Stimulated activated memory B cell treated with anti-CD40 and anti-IgM and Interleukin-4, amounts not matched to agents 10 μg/mL and 1 μg/mL and 100 μg/mL, for 72 hours (primary cell): ENCODE data around the gene HADH.

Source experiments
- ATAC-seq: fragments of 150-1000 bp; cut with Tn5 transposase; 2 replicates; pipeline ENCODE4 v1.10.0; 2021
- H3K27ac Mint-ChIP-seq: one replicate; pipeline ENCODE4 v1.8.0; 2022; ENCODE audit warnings: mild to moderate bottlenecking, mixed read lengths
- H3K27me3 Mint-ChIP-seq: one replicate; pipeline ENCODE4 v1.8.0; 2022; ENCODE audit warnings: mixed read lengths
- H3K36me3 Mint-ChIP-seq: one replicate; pipeline ENCODE4 v1.8.0; 2022; ENCODE audit warnings: mixed read lengths
- H3K4me1 Mint-ChIP-seq: one replicate; pipeline ENCODE4 v1.8.0; 2022; ENCODE audit warnings: mixed read lengths
- H3K4me3 Mint-ChIP-seq: one replicate; pipeline ENCODE4 v1.8.0; 2022; ENCODE audit warnings: mild to moderate bottlenecking, moderate library complexity, mixed read lengths
- H3K9me3 Mint-ChIP-seq: one replicate; pipeline ENCODE4 v1.8.0; 2022; ENCODE audit warnings: mixed read lengths

The HADH gene

GRCh38 chr4:108054025-108054638 lies 64.4 kb downstream of the HADH start:
- Mint-ChIP-seq H3K27ac (no peak overlapping the region), H3K9me3 (no peaks in the 10 kb centered on the region), H3K27me3 (no peaks in the 10 kb centered on the region), H3K4me3 (no peak overlapping the region), H3K4me1 (peaks cover 5% of the 10 kb centered on the region), H3K36me3 (no peaks in the 10 kb centered on the region)
- no peak for ATAC-seq

- Mint-ChIP-seq H3K9me3 (no peaks in the 10 kb centered on the region), H3K27me3 (peaks cover 5% of the 10 kb centered on the region), H3K36me3 (no peaks in the 10 kb centered on the region), H3K4me1 (no peaks in the 10 kb centered on the region), H3K4me3 (no peak overlapping the region), H3K27ac (no peak overlapping the region)
- ATAC-seq, result no peak
These were observed 66.1 kb downstream of the HADH start for GRCh38 chr4:108055787-108056186.

GRCh38 chr4:108056418-108056817 lies 66.7 kb downstream of the HADH start:
- H3K36me3 Mint-ChIP-seq, result no peaks in the 10 kb centered on the region
- ATAC-seq, result no peak
- no peak overlapping the region for H3K4me3 Mint-ChIP-seq
- H3K27me3 Mint-ChIP-seq, result peaks cover 9% of the 10 kb centered on the region
- no peak overlapping the region for H3K27ac Mint-ChIP-seq
- no peaks in the 10 kb centered on the region for H3K4me1 Mint-ChIP-seq
- no peaks in the 10 kb centered on the region for H3K9me3 Mint-ChIP-seq

GRCh38 chr4:108058685-108059440 lies 69.2 kb downstream of the HADH start:
- no peaks in the 10 kb centered on the region for H3K4me1 Mint-ChIP-seq
- ATAC-seq, result no peak
- H3K27me3 Mint-ChIP-seq, result peaks cover 22% of the 10 kb centered on the region
- H3K36me3 Mint-ChIP-seq, result no peaks in the 10 kb centered on the region
- H3K27ac Mint-ChIP-seq, result no peak overlapping the region
- H3K4me3 Mint-ChIP-seq, result no peak overlapping the region
- H3K9me3 Mint-ChIP-seq, result no peaks in the 10 kb centered on the region

DNA sequence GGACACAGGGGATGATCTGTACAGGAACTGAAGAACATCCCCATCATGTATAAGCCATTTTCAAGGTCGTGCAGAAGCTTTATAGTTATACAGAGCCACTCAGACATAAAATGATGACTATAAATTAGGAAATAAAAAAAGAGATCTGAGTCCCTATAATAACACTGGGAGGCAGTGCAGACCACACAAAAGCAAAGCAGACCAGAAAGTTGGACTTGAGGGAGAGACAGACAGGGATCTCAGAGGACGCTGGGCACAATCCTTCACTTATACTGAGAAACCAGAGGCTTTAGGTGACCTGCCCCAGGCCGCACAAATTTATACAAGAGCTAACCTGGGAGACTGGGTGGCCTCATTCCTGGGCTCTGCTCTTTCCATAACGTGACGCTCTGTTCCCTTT lies 70.5 kb downstream of the HADH start:
- Mint-ChIP-seq H3K27me3 (peaks cover 22% of the 10 kb centered on the region), H3K4me1 (no peaks in the 10 kb centered on the region), H3K9me3 (no peaks in the 10 kb centered on the region), H3K27ac (no peak overlapping the region), H3K36me3 (no peaks in the 10 kb centered on the region), H3K4me3 (no peak overlapping the region)
- ATAC-seq, result no peak

DNA sequence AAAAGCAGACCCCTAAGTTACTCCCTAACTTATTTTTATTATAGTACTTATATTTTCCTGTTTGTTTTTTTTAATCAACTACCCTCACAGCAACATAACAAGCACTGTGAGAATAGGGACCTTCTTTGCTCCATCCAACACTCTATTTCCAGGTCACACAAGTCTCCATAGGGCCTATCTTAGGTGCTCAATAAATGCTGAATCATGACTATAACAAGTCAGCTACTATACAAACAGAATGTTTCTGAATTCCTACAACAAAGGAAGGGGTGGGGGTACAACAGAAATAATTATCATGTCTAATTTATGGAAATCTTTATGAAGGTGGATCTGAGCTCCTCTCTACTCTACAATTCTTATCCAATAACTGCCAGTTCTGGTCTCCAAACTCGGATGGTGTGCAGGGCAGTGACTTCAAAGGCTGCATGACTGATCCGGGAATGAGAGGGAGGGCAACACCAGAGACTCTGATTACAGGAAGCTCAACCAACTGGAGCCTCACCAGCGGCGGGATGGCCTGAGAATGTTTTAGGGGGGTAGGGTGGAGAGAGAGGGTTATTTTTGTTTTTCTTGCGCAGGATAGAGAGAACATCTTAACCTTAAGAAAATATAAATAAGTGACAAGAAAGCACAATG lies 71.1 kb downstream of the HADH start:
- Mint-ChIP-seq H3K4me1 (no peaks in the 10 kb centered on the region), H3K27ac (no peak overlapping the region), H3K4me3 (no peak overlapping the region), H3K9me3 (no peaks in the 10 kb centered on the region), H3K36me3 (no peaks in the 10 kb centered on the region), H3K27me3 (peaks cover 22% of the 10 kb centered on the region)
- ATAC-seq, result no peak

GRCh38 chr4:108068442-108068841 lies 78.8 kb downstream of the HADH start:
- H3K4me1 Mint-ChIP-seq, result no peaks in the 10 kb centered on the region

GRCh38 chr4:108070775-108071174 lies 81.1 kb downstream of the HADH start:
- Mint-ChIP-seq H3K27me3 (peaks cover 8% of the 10 kb centered on the region), H3K9me3 (no peaks in the 10 kb centered on the region), H3K4me3 (no peak overlapping the region), H3K27ac (no peak overlapping the region), H3K4me1 (no peaks in the 10 kb centered on the region), H3K36me3 (no peaks in the 10 kb centered on the region)
- no peak for ATAC-seq

More at GRCh38 chr4:108068442-108068841, 78.8 kb downstream of the HADH start:
- ATAC-seq, result no peak
- H3K4me3 Mint-ChIP-seq, result no peak overlapping the region
- peaks cover 8% of the 10 kb centered on the region for H3K27me3 Mint-ChIP-seq
- H3K36me3 Mint-ChIP-seq, result no peaks in the 10 kb centered on the region
- no peak overlapping the region for H3K27ac Mint-ChIP-seq
- no peaks in the 10 kb centered on the region for H3K9me3 Mint-ChIP-seq

GRCh38 chr4:108072300-108072699 lies 82.6 kb downstream of the HADH start:
- H3K9me3 Mint-ChIP-seq, result no peaks in the 10 kb centered on the region
- H3K4me3 Mint-ChIP-seq, result no peak overlapping the region
- no peaks in the 10 kb centered on the region for H3K27me3 Mint-ChIP-seq
- no peaks in the 10 kb centered on the region for H3K4me1 Mint-ChIP-seq
- no peaks in the 10 kb centered on the region for H3K36me3 Mint-ChIP-seq
- no peak for ATAC-seq
- H3K27ac Mint-ChIP-seq, result no peak overlapping the region

DNA sequence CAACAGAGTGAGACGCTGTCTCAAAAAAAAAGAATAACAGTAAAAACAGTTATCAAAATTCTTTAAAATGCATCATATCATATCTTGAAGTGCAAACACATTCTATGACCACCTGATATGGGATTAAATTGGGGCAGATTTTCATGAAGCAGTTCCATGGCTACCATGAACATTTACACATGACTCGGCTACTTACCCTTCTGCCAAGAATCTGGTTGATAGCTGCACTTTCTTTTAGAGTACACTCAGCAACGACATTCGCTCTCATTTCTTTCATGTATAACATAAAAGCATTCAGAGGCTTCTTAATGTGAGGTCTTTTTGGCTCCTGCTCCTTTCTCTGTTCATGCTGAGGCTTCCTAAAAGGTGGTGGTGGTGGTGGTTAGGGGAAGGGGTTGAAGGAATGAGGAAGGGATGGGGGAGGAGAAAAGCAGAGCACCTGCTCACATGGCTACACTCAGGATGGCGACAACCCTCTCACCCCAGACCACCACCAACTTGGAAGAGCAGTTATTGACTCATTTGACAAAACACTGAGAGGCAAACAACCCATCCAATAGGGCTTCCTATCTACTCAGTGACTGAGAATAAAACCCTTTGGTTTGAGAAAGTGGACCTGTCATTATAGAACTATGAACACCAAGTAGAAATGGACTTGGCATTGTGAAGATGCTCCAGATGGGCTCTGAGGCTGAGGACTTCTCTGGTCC lies 88.5 kb downstream of the HADH start:
- Mint-ChIP-seq H3K4me1 (no peaks in the 10 kb centered on the region), H3K36me3 (no peaks in the 10 kb centered on the region), H3K9me3 (no peaks in the 10 kb centered on the region), H3K4me3 (no peak overlapping the region), H3K27me3 (peaks cover 10% of the 10 kb centered on the region), H3K27ac (no peak overlapping the region)
- ATAC-seq, result no peak

DNA sequence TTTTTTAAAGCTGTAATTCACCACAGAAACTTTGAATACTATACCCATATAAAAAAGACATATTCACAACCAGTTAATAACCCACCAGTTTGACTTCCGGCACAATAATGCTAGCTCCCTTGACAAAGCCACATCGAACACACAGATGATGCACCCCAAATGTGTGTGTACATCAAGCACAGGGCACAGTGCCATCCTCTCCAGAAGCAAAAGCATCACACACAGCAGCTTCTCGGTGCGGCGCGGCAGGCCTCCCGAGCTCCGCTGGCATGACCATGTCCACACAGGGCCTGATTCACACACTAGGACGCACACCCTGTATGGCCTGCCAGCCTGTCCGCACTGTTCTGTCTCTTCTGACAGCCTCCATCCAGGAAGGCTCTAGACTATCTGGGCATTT lies 91.1 kb downstream of the HADH start:
- ATAC-seq, result no peak
- Mint-ChIP-seq H3K9me3 (no peaks in the 10 kb centered on the region), H3K36me3 (no peaks in the 10 kb centered on the region), H3K4me1 (no peaks in the 10 kb centered on the region), H3K27me3 (peaks cover 10% of the 10 kb centered on the region), H3K27ac (no peak overlapping the region), H3K4me3 (no peak overlapping the region)

GRCh38 chr4:108081256-108081655 lies 91.6 kb downstream of the HADH start:
- H3K4me1 Mint-ChIP-seq, result no peaks in the 10 kb centered on the region
- H3K4me3 Mint-ChIP-seq, result no peak overlapping the region
- no peaks in the 10 kb centered on the region for H3K36me3 Mint-ChIP-seq
- H3K9me3 Mint-ChIP-seq, result no peaks in the 10 kb centered on the region
- no peak overlapping the region for H3K27ac Mint-ChIP-seq
- peaks cover 10% of the 10 kb centered on the region for H3K27me3 Mint-ChIP-seq
- ATAC-seq, result peak; percentile 37
